ENCODE data around the gene COL18A1.

DNA sequence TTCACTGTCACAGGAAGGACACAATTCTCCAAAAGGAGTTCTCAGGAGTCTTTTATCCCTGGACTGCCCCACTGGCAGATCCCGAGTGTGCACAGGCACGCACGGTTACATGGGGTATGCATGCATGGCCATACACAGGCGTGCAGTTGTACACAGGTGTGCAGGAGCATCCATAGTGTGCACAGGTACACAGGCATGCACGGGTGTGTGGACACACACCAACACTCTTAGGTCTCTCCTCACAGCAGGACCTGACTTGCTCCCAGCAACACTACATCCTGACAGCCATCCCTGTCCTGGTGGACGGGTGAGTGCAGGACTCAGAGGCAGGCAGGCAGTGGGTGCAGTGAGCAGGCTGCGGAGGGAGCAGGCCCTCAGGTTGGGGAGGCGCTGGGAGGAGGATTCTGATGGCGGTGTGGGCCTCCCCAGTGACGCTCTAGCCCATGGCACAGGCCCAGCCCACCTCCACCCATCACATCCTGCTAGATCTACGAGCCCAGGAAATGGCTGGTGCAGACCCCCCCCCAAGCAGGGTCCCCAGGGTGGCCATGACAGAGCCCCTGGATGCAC is 108.9 kb downstream of the COL18A1 start:
- TF ChIP-seq RAD21 (IDR thresholded peaks at IDR 0.05 in 1 of 2, conservative IDR thresholded peaks at IDR 0.05 in 1 of 2; ENCODE audit: low read depth in 2 of 2, low read length in 2 of 2) (no peak), POLR2AphosphoS5 (IDR thresholded peaks at IDR 0.05; ENCODE audit: low read depth, low read length) (peak; percentile 87), TCF12 (IDR thresholded peaks at IDR 0.05; ENCODE audit: low read depth, low read length) (no peak), ZNF274 (IDR thresholded peaks at IDR 0.05; ENCODE audit: borderline replicate concordance, extremely low read depth, low read length) (no peak), POLR2A (IDR thresholded peaks at IDR 0.05; ENCODE audit: control extremely low read depth in 1 of 2, low read depth in 2 of 2, low read length in 2 of 2) (0 out of 3 replicates have a peak, but pooled peaks of 1 of the 2 experiments have one; percentile 48), YY1 (IDR thresholded peaks at IDR 0.05; ENCODE audit: low read depth, low read length) (no peak), GABPA (IDR thresholded peaks at IDR 0.05; ENCODE audit: borderline replicate concordance, insufficient read depth, low read length) (no peak), HDAC2 (IDR thresholded peaks at IDR 0.05; ENCODE audit: borderline replicate concordance in 1 of 2, low read depth in 2 of 2, low read length in 2 of 2) (no peak)
- TF ChIP-seq, protein P1, sequence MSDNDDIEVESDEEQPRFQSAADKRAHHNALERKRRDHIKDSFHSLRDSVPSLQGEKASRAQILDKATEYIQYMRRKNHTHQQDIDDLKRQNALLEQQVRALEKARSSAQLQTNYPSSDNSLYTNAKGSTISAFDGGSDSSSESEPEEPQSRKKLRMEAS (IDR thresholded peaks at IDR 0.05): no peak
- TF ChIP-seq, protein P2, sequence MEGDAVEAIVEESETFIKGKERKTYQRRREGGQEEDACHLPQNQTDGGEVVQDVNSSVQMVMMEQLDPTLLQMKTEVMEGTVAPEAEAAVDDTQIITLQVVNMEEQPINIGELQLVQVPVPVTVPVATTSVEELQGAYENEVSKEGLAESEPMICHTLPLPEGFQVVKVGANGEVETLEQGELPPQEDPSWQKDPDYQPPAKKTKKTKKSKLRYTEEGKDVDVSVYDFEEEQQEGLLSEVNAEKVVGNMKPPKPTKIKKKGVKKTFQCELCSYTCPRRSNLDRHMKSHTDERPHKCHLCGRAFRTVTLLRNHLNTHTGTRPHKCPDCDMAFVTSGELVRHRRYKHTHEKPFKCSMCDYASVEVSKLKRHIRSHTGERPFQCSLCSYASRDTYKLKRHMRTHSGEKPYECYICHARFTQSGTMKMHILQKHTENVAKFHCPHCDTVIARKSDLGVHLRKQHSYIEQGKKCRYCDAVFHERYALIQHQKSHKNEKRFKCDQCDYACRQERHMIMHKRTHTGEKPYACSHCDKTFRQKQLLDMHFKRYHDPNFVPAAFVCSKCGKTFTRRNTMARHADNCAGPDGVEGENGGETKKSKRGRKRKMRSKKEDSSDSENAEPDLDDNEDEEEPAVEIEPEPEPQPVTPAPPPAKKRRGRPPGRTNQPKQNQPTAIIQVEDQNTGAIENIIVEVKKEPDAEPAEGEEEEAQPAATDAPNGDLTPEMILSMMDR (IDR thresholded peaks at IDR 0.05; ENCODE audit: control extremely low read depth in 1 of 3, insufficient read depth in 1 of 3, low read depth in 1 of 3, low read length in 3 of 3): no peak
- TF ChIP-seq, protein P3, sequence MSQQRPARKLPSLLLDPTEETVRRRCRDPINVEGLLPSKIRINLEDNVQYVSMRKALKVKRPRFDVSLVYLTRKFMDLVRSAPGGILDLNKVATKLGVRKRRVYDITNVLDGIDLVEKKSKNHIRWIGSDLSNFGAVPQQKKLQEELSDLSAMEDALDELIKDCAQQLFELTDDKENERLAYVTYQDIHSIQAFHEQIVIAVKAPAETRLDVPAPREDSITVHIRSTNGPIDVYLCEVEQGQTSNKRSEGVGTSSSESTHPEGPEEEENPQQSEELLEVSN (IDR thresholded peaks at IDR 0.05): no peak
- TF ChIP-seq, protein P4, sequence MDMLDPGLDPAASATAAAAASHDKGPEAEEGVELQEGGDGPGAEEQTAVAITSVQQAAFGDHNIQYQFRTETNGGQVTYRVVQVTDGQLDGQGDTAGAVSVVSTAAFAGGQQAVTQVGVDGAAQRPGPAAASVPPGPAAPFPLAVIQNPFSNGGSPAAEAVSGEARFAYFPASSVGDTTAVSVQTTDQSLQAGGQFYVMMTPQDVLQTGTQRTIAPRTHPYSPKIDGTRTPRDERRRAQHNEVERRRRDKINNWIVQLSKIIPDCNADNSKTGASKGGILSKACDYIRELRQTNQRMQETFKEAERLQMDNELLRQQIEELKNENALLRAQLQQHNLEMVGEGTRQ (IDR thresholded peaks at IDR 0.05; ENCODE audit: low read length): no peak

Data from H1 (cell line).